ENCODE results near the gene STMN3.

DNA sequence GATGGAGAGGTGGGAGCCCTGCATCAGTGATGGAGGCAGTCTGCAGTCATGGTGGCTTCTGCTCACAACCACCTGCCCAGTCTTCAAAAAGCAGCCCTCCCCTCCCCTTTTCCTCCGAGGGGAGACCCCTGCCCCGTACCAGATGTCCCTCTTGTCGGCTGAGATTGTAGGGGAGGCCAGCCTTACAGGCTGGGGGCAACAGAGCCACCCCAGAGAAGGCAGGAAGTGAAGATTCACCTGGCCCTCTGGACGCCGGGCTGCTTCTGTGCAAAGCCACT lies 47.8 kb upstream of the STMN3 start:
- TF ChIP-seq, protein P1, sequence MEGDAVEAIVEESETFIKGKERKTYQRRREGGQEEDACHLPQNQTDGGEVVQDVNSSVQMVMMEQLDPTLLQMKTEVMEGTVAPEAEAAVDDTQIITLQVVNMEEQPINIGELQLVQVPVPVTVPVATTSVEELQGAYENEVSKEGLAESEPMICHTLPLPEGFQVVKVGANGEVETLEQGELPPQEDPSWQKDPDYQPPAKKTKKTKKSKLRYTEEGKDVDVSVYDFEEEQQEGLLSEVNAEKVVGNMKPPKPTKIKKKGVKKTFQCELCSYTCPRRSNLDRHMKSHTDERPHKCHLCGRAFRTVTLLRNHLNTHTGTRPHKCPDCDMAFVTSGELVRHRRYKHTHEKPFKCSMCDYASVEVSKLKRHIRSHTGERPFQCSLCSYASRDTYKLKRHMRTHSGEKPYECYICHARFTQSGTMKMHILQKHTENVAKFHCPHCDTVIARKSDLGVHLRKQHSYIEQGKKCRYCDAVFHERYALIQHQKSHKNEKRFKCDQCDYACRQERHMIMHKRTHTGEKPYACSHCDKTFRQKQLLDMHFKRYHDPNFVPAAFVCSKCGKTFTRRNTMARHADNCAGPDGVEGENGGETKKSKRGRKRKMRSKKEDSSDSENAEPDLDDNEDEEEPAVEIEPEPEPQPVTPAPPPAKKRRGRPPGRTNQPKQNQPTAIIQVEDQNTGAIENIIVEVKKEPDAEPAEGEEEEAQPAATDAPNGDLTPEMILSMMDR (IDR thresholded peaks at IDR 0.05): no peak
- TF ChIP-seq ZFX (IDR thresholded peaks at IDR 0.05; ENCODE audit: borderline replicate concordance): no peak
